SIG-M5 (cell line): ENCODE results near the gene TMPRSS12.
"Not testable (repeated sequence)": the region's sequence is repeated elsewhere in the genome, so short reads cannot be mapped to it uniquely, and the experiment has no call there.

ENCODE experiments used
- DNase-seq: peaks from one replicate; lab custom pipeline; 2025; lab: John Stamatoyannopoulos, UW

Gene TMPRSS12

GRCh38 chr12:50842637-50843493 lies at the start of gene TMPRSS12:
Gene TMPRSS12, plus strand, starts transcription at chr12:50842926. Its CDS starts 39 bp downstream, at chr12:50842965.
- DNase-seq, result no peak

GRCh38 chr12:50799908-50800307 lies 42.8 kb upstream of the TMPRSS12 start:
- no peak for DNase-seq

GRCh38 chr12:50803230-50803875 lies 39.4 kb upstream of the TMPRSS12 start:
- no peak for DNase-seq

GRCh38 chr12:50806176-50806575 lies 36.5 kb upstream of the TMPRSS12 start:
- DNase-seq, result no peak

GRCh38 chr12:50809131-50809530 lies 33.6 kb upstream of the TMPRSS12 start:
- not testable (repeated sequence) for DNase-seq

- DNase-seq, result not testable (repeated sequence)
These were observed 27.8 kb upstream of the TMPRSS12 start for GRCh38 chr12:50814921-50815320.

- DNase-seq, result no peak
These were observed 22.5 kb upstream of the TMPRSS12 start for GRCh38 chr12:50820177-50820576.

GRCh38 chr12:50822082-50822481 lies 20.6 kb upstream of the TMPRSS12 start:
- DNase-seq, result no peak

GRCh38 chr12:50823724-50824123 lies 19.0 kb upstream of the TMPRSS12 start:
- not testable (repeated sequence) for DNase-seq

GRCh38 chr12:50824914-50825313 lies 17.8 kb upstream of the TMPRSS12 start:
- no peak for DNase-seq

GRCh38 chr12:50825372-50825838 lies 17.3 kb upstream of the TMPRSS12 start:
- DNase-seq, result no peak

GRCh38 chr12:50828121-50828520 lies 14.6 kb upstream of the TMPRSS12 start:
- no peak for DNase-seq

- no peak for DNase-seq
These were observed 13.8 kb upstream of the TMPRSS12 start for GRCh38 chr12:50828886-50829285.

- DNase-seq, result not testable (repeated sequence)
These were observed 8.9 kb upstream of the TMPRSS12 start for GRCh38 chr12:50833801-50834200.

- DNase-seq, result no peak
These were observed 3.7 kb upstream of the TMPRSS12 start for GRCh38 chr12:50839042-50839441.

GRCh38 chr12:50840809-50841487 lies 1.8 kb upstream of the TMPRSS12 start:
- no peak for DNase-seq

GRCh38 chr12:50841716-50842531 lies 802 bp upstream of the TMPRSS12 start:
- DNase-seq, result no peak

- no peak for DNase-seq
These were observed 2.4 kb downstream of the TMPRSS12 start for GRCh38 chr12:50845021-50845647.

GRCh38 chr12:50848963-50849362 lies 6.2 kb downstream of the TMPRSS12 start:
- no peak for DNase-seq

GRCh38 chr12:50855218-50855617 lies 12.5 kb downstream of the TMPRSS12 start:
- DNase-seq, result not testable (repeated sequence)

GRCh38 chr12:50855679-50856078 lies 13.0 kb downstream of the TMPRSS12 start:
- not testable (repeated sequence) for DNase-seq
